ENCODE data around the gene MED23.

The MED23 gene

GRCh38 chr6:131640100-131640499 is 12.1 kb upstream of the MED23 start:
- no peak overlapping the region for H3K4me3 Mint-ChIP-seq
- H3K9me3 Mint-ChIP-seq, result no peaks in the 10 kb centered on the region
- no peaks in the 10 kb centered on the region for H3K36me3 Mint-ChIP-seq (ENCODE audit: low read depth)
- TF ChIP-seq, protein P1, sequence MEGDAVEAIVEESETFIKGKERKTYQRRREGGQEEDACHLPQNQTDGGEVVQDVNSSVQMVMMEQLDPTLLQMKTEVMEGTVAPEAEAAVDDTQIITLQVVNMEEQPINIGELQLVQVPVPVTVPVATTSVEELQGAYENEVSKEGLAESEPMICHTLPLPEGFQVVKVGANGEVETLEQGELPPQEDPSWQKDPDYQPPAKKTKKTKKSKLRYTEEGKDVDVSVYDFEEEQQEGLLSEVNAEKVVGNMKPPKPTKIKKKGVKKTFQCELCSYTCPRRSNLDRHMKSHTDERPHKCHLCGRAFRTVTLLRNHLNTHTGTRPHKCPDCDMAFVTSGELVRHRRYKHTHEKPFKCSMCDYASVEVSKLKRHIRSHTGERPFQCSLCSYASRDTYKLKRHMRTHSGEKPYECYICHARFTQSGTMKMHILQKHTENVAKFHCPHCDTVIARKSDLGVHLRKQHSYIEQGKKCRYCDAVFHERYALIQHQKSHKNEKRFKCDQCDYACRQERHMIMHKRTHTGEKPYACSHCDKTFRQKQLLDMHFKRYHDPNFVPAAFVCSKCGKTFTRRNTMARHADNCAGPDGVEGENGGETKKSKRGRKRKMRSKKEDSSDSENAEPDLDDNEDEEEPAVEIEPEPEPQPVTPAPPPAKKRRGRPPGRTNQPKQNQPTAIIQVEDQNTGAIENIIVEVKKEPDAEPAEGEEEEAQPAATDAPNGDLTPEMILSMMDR (IDR thresholded peaks at IDR 0.05; ENCODE audit: unreplicated experiment in 3 of 3), result no peak
- no peaks in the 10 kb centered on the region for H3K27me3 Mint-ChIP-seq (ENCODE audit: low read depth)
- no peaks in the 10 kb centered on the region for H3K4me1 Mint-ChIP-seq
- H3K27ac Mint-ChIP-seq, result no peak overlapping the region

DNA sequence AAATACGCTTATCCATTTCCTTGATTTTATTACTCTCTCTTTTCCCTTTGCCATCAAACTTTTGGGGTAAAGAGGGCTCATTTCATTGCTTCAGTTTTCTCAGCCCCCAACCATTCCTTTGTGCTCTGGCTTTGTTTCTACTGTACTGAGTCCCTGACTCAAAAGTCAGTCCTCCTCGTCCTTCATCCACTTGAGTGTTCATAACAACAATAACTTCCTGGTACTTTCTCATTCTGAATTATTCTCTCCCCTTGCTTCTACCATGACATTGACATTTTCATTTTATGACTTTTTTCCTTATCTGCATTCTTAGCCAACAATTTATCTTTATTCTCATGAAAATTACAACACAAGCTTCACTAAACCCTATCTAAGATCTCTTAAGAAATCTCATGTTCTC is 10.0 kb upstream of the MED23 start:
- Mint-ChIP-seq H3K27me3 (ENCODE audit: low read depth) (no peaks in the 10 kb centered on the region), H3K9me3 (no peaks in the 10 kb centered on the region), H3K4me3 (peak overlapping the region; percentile 65 to 81 (median 80)), H3K27ac (peak overlapping the region; percentile 34 to 63 (median 45)), H3K36me3 (ENCODE audit: low read depth) (no peaks in the 10 kb centered on the region), H3K4me1 (no peaks in the 10 kb centered on the region)
- TF ChIP-seq, protein P1 (IDR thresholded peaks at IDR 0.05; ENCODE audit: unreplicated experiment in 3 of 3), result no peak

DNA sequence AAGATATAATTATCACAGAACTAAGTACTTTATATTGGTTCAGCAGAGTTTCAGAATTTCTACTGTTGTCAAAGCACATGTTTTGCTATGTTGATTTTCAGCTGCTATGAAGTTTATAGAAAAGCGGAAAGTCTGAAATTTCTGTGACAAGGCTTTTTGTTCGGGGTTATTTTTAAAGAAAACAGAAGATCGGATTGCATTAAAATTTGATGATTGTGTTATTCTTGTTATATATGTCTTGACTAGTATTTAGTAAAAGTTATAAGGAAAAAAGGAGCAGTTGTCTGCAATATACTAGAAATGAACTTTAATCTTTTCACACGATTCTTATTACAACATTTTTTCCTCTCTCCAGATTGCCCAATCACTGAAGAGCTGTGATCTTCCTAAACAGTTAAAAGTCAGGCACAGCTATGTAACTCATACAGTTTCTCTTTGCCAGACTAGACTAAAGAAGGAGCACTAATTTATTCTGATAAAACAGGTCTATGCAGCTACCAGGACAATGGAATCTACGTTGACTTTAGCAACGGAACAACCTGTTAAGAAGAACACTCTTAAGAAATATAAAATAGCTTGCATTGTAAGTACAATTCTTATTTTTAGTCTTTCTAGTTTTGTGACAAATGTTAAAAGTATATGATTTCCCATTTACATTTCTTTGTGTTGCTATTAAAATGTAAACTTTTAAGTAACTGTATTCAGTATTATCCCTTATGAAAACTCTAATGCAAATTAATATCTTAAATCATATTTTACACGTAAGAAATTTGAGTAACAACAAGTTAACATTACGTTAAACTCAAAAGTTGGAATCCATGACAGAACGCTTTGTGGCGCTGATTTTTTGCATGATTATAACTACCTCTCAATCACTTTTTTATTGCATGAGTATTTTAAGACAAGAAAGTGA is 9.1 kb upstream of the MED23 start, which contains the start of gene ENPP3:
TSS of gene ENPP3 (plus strand) at position 423 of the 913 bp plus-strand sequence. CDS start at position 506, 83 bp downstream.
- TF ChIP-seq, protein P1 (IDR thresholded peaks at IDR 0.05; ENCODE audit: unreplicated experiment in 3 of 3), result no peak

DNA sequence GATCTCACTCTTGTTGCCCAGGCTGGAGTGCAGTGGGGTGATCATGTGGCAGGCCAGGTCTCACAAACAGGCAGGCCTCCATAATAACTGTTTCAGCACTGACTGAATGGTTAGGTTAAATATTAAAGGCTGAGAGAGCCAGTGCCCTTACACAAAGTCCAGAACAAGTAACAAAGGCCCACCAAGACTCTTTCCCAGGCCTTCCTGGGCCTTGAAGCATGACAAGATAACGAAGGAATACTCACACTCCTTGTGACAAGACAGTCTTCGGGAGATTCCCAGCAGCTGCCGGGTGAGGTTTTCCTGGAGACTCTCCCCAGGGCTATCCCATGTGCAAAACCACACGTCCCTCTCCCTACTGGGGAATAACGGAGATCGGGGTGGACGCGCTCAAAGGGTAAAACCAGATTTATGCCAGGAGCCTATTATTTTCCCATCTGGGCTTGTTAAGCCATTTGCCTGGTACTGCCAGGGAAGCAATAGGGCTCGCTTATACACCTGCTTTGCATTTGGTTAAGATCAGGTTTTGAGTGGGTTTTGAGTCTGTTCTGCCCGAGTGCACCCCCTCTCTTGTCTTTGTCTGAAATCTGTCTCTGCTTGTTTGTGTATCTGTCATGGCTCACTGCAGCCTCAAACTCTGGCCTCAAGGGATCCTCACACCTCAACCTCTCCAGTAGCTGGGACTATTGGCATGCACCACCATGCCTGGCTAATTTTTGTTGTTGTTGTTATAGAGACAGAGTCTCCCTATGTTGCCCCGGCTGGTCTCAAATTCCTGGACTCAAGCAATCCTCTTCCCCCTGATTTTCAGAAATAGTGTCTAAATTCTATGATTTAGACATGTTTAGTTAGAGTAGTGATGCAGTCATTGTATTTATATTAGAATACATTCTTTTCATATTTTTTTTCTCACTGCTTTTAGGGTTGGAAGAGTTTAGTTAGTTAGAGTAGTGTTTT is 7.6 kb upstream of the MED23 start:
- TF ChIP-seq, protein P1 (IDR thresholded peaks at IDR 0.05; ENCODE audit: unreplicated experiment in 3 of 3), result no peak
- Mint-ChIP-seq H3K27ac (peak overlapping the region; percentile 90 to 96 (median 94)), H3K27me3 (ENCODE audit: low read depth) (no peaks in the 10 kb centered on the region), H3K4me3 (peak overlapping the region in 2 of 3 experiments; percentile 42 to 45), H3K36me3 (ENCODE audit: low read depth) (no peaks in the 10 kb centered on the region), H3K4me1 (no peaks in the 10 kb centered on the region), H3K9me3 (no peaks in the 10 kb centered on the region)

More for the DNA sequence above, 9.1 kb upstream of the MED23 start, which contains the start of gene ENPP3:
- peak within 1 kb of the TSS; percentile 65 to 81 (median 80) for H3K4me3 Mint-ChIP-seq
- no peaks in the 10 kb centered on the region for H3K27me3 Mint-ChIP-seq (ENCODE audit: low read depth)
- H3K9me3 Mint-ChIP-seq, result no peaks in the 10 kb centered on the region
- no peaks in the 10 kb centered on the region for H3K4me1 Mint-ChIP-seq
- peak within 1 kb of the TSS; percentile 90 to 96 (median 94) for H3K27ac Mint-ChIP-seq
- no peaks in the 10 kb centered on the region for H3K36me3 Mint-ChIP-seq (ENCODE audit: low read depth)

DNA sequence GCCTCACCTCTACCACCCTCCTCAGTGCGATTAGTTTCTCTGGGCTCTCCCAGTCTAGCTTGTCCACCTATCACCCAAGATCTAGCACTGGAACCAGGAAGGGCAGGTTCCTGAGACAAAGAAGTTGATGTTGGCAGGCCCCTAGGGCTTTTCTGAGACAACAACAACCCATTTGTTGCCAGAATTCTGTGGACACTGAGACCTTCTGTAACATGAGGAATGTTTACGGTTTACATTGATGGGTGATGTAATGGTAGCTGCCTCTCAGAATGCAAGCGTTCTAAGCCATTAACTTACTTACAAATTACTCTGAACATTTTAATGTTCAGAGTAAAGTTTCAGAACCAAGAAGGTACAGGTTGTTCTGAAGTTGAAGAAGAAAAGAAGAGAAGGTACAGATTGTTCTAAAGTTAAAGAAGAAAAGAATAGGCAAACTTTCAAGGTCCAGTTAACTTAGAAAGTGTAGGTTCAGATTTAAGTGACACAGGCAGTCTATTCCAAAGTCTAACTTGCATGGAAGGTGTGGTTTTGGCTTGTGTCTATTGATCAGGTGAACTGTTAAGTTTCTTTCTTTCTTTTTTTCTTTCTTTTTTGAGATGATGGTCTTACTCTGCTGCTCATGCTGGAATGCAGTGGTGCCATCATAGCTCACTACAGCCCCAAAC is 3.7 kb upstream of the MED23 start:
- no peaks in the 10 kb centered on the region for H3K36me3 Mint-ChIP-seq (ENCODE audit: low read depth)
- peaks cover 18% of the 10 kb centered on the region for H3K4me1 Mint-ChIP-seq
- H3K27ac Mint-ChIP-seq, result peak overlapping the region in 1 of 3 experiments; percentile 19
- H3K9me3 Mint-ChIP-seq, result no peaks in the 10 kb centered on the region
- TF ChIP-seq, protein P1 (IDR thresholded peaks at IDR 0.05; ENCODE audit: unreplicated experiment in 3 of 3), result no peak
- no peak overlapping the region for H3K4me3 Mint-ChIP-seq
- no peaks in the 10 kb centered on the region for H3K27me3 Mint-ChIP-seq (ENCODE audit: low read depth)

Measured in nephron (organoid).